WTC11 (cell line): Measurements from ENCODE around the gene IPCEF1. TPM values are rescaled to one million over a fixed set of nuclear protein-coding genes. Genes with fewer than 3 reads are reported as not detected.

Source experiments
- ATAC-seq: fragments of 200-7000 bp; cut with Tn5 transposase; 2 replicates; pipeline ENCODE4 v1.10.0; 2021; ENCODE audit warnings: mild to moderate bottlenecking, moderate library complexity
- CTCF ChIA-PET: fragments of 300-600 bp; sonication (Branson Sonifier 250); formaldehyde crosslinking; loops from one replicate; lab custom pipeline; 2021; ENCODE audit warnings: antibody characterized with exemption; lab: Charles Lee
- POLR2A ChIA-PET: fragments of 350-600 bp; sonication (Branson Sonifier 250); formaldehyde crosslinking; loops from one replicate; lab custom pipeline; 2021; ENCODE audit warnings: antibody characterized with exemption; lab: Charles Lee
- DNase-seq: peaks from one replicate; pipeline ENCODE4 v3.0.0; 2021; ENCODE audit warnings: low spot score
- H3K27ac Mint-ChIP-seq: 2 replicates; pipeline ENCODE4 v1.8.0; 2021; ENCODE audit warnings: mixed read lengths
- H3K27me3 Mint-ChIP-seq: 2 replicates; pipeline ENCODE4 v1.8.0; 2021; ENCODE audit warnings: low read depth, mild to moderate bottlenecking, moderate library complexity, mixed read lengths
- H3K36me3 Mint-ChIP-seq: 2 replicates; pipeline ENCODE4 v1.8.0; 2021; ENCODE audit warnings: mixed read lengths
- H3K4me1 Mint-ChIP-seq: 2 replicates; pipeline ENCODE4 v1.8.0; 2022; ENCODE audit warnings: mixed read lengths
- H3K4me3 Mint-ChIP-seq: 2 replicates; pipeline ENCODE4 v1.8.0; 2021; ENCODE audit warnings: mild to moderate bottlenecking, moderate library complexity, mixed read lengths
- H3K9me3 Mint-ChIP-seq: 2 replicates; pipeline ENCODE4 v1.8.0; 2021; ENCODE audit warnings: mixed read lengths
- ESRRA ChIP-seq: sonication (generic); formaldehyde crosslinking; IDR thresholded peaks from 2 replicates; pipeline ENCODE4 v1.8.1; 2022; ENCODE audit warnings: mild to moderate bottlenecking, missing genetic modification reagents, borderline replicate concordance
- FOXP1 ChIP-seq: sonication (generic); formaldehyde crosslinking; IDR thresholded peaks from 2 replicates; pipeline ENCODE4 v1.8.0; 2022; ENCODE audit warnings: missing genetic modification reagents, mild to moderate bottlenecking, moderate library complexity, borderline replicate concordance
- GRHL2 ChIP-seq: fragments of 250-450 bp; sonication (Bioruptor Pico); IDR thresholded peaks from 2 replicates; pipeline ENCODE4 v1.8.0; 2022; ENCODE audit warnings: mild to moderate bottlenecking, moderate library complexity; ENCODE audit not compliant: insufficient replicate concordance, severe bottlenecking
- IRF2 ChIP-seq: sonication (generic); formaldehyde crosslinking; IDR thresholded peaks from 2 replicates; pipeline ENCODE4 v1.8.0; 2022; ENCODE audit warnings: low read depth, missing genetic modification reagents, borderline replicate concordance
- MYBL2 ChIP-seq: sonication (generic); formaldehyde crosslinking; IDR thresholded peaks from 2 replicates; pipeline ENCODE4 v1.8.1; 2023; ENCODE audit warnings: mild to moderate bottlenecking, moderate library complexity, missing genetic modification reagents
- PRRX2 ChIP-seq: fragments of 250-450 bp; sonication (Bioruptor Pico); IDR thresholded peaks from 2 replicates; pipeline ENCODE4 v1.8.0; 2021; ENCODE audit warnings: mild to moderate bottlenecking
- RELA ChIP-seq: sonication (generic); formaldehyde crosslinking; IDR thresholded peaks from 2 replicates; pipeline ENCODE4 v1.8.1; 2022; ENCODE audit warnings: missing genetic modification reagents, mild to moderate bottlenecking, borderline replicate concordance
- SMAD4 ChIP-seq: sonication (generic); formaldehyde crosslinking; IDR thresholded peaks from 2 replicates; pipeline ENCODE4 v1.8.0; 2022; ENCODE audit warnings: mild to moderate bottlenecking, missing genetic modification reagents
- ZNF263 ChIP-seq: sonication (generic); formaldehyde crosslinking; IDR thresholded peaks from 2 replicates; pipeline ENCODE4 v1.8.1; 2022; ENCODE audit warnings: low read depth, mild to moderate bottlenecking, moderate library complexity, missing genetic modification reagents
- ZNF423 ChIP-seq: fragments of 250-450 bp; sonication (Bioruptor Pico); IDR thresholded peaks from 2 replicates; pipeline ENCODE4 v2.1.2; 2022; ENCODE audit warnings: mild to moderate bottlenecking, moderate library complexity
- total RNA-seq: library from RNA; stranded (reverse); gene quantifications from 3 replicates; pipeline ENCODE4 v1.2.3, GENCODE V29; 2021
- TF ChIP-seq, protein P1 (sequence below): sonication (generic); formaldehyde crosslinking; IDR thresholded peaks from 2 replicates; pipeline ENCODE4 v1.8.0; 2022; ENCODE audit warnings: mild to moderate bottlenecking, missing genetic modification reagents
- TF ChIP-seq, protein P2 (sequence below): fragments of 250-450 bp; sonication (Bioruptor Pico); IDR thresholded peaks from 2 replicates; pipeline ENCODE4 v2.1.2; 2022; ENCODE audit warnings: mild to moderate bottlenecking, moderate library complexity
- TF ChIP-seq, protein P3 (sequence below): fragments of 250-450 bp; sonication (Bioruptor Pico); IDR thresholded peaks from 2 replicates; pipeline ENCODE4 v1.9.0; 2021; ENCODE audit warnings: mild to moderate bottlenecking, borderline replicate concordance
- TF ChIP-seq, protein P4 (sequence below): sonication (generic); formaldehyde crosslinking; IDR thresholded peaks from 2 replicates; pipeline ENCODE4 v1.8.1; 2022; ENCODE audit warnings: mild to moderate bottlenecking, missing genetic modification reagents, moderate library complexity, borderline replicate concordance
- TF ChIP-seq, protein P5 (sequence below): sonication (generic); formaldehyde crosslinking; IDR thresholded peaks from 2 replicates; pipeline ENCODE4 v1.8.0; 2022; ENCODE audit warnings: mild to moderate bottlenecking, missing genetic modification reagents
- TF ChIP-seq, protein P6 (sequence below): sonication (generic); formaldehyde crosslinking; IDR thresholded peaks from 2 replicates; pipeline ENCODE4 v1.8.1; 2022; ENCODE audit warnings: low read depth, missing genetic modification reagents, borderline replicate concordance
- TF ChIP-seq, protein P7 (sequence below): sonication (generic); formaldehyde crosslinking; IDR thresholded peaks from 2 replicates; pipeline ENCODE4 v1.8.0; 2023; ENCODE audit warnings: missing genetic modification reagents
- TF ChIP-seq, protein P8 (sequence below): fragments of 250-450 bp; sonication (Bioruptor Pico); conservative IDR thresholded peaks from 2 replicates; pipeline ENCODE4 v1.9.0; 2021; ENCODE audit warnings: mild to moderate bottlenecking
- TF ChIP-seq, protein P9 (sequence below): sonication (generic); formaldehyde crosslinking; conservative IDR thresholded peaks from 2 replicates; pipeline ENCODE4 v1.8.1; 2022; ENCODE audit warnings: mild to moderate bottlenecking, missing genetic modification reagents
- TF ChIP-seq, protein P10 (sequence below): sonication (generic); formaldehyde crosslinking; IDR thresholded peaks from 2 replicates; pipeline ENCODE4 v1.8.0; 2022; ENCODE audit warnings: mild to moderate bottlenecking, missing genetic modification reagents

The IPCEF1 gene
- total RNA-seq, 1 experiment from 2014 or later = 1.3 TPM

DNA sequence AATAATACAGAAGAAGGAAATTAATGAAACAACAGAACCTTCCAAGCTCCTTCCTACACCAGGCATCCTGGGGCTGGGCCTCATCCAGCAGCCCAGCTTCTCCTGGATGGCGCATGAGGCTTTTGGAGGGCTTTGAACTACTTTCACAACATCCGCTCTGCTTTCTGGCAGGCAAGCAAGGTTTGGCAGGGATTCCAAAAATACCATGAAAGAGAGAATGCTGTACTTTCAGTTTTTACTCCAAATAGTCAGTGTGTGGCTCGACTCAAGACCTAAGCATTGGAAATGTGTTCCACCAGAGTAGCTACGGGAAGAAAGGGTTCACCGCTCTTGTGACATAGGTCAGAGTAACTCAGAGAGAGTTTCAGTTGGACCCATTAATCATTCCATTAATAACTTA lies 192.2 kb downstream of the IPCEF1 start (continued):
- TF ChIP-seq, protein P1, sequence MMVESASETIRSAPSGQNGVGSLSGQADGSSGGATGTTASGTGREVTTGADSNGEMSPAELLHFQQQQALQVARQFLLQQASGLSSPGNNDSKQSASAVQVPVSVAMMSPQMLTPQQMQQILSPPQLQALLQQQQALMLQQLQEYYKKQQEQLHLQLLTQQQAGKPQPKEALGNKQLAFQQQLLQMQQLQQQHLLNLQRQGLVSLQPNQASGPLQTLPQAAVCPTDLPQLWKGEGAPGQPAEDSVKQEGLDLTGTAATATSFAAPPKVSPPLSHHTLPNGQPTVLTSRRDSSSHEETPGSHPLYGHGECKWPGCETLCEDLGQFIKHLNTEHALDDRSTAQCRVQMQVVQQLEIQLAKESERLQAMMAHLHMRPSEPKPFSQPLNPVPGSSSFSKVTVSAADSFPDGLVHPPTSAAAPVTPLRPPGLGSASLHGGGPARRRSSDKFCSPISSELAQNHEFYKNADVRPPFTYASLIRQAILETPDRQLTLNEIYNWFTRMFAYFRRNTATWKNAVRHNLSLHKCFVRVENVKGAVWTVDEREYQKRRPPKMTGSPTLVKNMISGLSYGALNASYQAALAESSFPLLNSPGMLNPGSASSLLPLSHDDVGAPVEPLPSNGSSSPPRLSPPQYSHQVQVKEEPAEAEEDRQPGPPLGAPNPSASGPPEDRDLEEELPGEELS (CRISPR knock-in tag) = no peak
- TF ChIP-seq ZNF263 = no peak
- TF ChIP-seq, protein P2, sequence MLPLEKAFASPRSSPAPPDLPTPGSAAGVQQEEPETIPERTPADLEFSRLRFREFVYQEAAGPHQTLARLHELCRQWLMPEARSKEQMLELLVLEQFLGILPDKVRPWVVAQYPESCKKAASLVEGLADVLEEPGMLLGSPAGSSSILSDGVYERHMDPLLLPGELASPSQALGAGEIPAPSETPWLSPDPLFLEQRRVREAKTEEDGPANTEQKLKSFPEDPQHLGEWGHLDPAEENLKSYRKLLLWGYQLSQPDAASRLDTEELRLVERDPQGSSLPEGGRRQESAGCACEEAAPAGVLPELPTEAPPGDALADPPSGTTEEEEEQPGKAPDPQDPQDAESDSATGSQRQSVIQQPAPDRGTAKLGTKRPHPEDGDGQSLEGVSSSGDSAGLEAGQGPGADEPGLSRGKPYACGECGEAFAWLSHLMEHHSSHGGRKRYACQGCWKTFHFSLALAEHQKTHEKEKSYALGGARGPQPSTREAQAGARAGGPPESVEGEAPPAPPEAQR = no peak
- TF ChIP-seq, protein P3, sequence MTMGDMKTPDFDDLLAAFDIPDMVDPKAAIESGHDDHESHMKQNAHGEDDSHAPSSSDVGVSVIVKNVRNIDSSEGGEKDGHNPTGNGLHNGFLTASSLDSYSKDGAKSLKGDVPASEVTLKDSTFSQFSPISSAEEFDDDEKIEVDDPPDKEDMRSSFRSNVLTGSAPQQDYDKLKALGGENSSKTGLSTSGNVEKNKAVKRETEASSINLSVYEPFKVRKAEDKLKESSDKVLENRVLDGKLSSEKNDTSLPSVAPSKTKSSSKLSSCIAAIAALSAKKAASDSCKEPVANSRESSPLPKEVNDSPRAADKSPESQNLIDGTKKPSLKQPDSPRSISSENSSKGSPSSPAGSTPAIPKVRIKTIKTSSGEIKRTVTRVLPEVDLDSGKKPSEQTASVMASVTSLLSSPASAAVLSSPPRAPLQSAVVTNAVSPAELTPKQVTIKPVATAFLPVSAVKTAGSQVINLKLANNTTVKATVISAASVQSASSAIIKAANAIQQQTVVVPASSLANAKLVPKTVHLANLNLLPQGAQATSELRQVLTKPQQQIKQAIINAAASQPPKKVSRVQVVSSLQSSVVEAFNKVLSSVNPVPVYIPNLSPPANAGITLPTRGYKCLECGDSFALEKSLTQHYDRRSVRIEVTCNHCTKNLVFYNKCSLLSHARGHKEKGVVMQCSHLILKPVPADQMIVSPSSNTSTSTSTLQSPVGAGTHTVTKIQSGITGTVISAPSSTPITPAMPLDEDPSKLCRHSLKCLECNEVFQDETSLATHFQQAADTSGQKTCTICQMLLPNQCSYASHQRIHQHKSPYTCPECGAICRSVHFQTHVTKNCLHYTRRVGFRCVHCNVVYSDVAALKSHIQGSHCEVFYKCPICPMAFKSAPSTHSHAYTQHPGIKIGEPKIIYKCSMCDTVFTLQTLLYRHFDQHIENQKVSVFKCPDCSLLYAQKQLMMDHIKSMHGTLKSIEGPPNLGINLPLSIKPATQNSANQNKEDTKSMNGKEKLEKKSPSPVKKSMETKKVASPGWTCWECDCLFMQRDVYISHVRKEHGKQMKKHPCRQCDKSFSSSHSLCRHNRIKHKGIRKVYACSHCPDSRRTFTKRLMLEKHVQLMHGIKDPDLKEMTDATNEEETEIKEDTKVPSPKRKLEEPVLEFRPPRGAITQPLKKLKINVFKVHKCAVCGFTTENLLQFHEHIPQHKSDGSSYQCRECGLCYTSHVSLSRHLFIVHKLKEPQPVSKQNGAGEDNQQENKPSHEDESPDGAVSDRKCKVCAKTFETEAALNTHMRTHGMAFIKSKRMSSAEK (CRISPR knock-in tag) = no peak
- TF ChIP-seq PRRX2 (CRISPR knock-in tag) = no peak
- TF ChIP-seq, protein P4, sequence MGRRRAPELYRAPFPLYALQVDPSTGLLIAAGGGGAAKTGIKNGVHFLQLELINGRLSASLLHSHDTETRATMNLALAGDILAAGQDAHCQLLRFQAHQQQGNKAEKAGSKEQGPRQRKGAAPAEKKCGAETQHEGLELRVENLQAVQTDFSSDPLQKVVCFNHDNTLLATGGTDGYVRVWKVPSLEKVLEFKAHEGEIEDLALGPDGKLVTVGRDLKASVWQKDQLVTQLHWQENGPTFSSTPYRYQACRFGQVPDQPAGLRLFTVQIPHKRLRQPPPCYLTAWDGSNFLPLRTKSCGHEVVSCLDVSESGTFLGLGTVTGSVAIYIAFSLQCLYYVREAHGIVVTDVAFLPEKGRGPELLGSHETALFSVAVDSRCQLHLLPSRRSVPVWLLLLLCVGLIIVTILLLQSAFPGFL = no peak

DNA sequence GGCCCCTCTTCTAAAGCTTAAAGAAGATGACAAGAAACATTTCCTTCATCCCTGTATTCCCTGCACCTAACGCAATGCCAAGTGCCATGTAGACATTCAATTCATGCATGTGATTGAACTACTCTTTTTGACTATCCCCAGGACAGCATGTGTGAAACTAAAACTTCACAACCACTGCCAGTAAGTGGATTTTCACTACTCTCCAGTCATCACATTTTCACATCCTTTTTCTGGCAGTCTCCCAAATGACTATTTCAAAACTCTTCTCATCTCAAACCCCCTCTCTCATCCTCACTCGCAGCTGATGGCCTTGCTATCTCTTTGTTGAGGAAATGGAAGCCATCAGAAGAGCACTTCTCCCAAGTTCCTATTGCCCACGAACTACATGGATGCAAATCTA lies 194.9 kb downstream of the IPCEF1 start:
- TF ChIP-seq ESRRA (CRISPR knock-in tag) (no peak), ZNF263 (no peak), SMAD4 (CRISPR knock-in tag) (no peak), PRRX2 (CRISPR knock-in tag) (no peak), IRF2 (CRISPR knock-in tag) (no peak), MYBL2 (no peak), GRHL2 (CRISPR knock-in tag) (no peak), FOXP1 (no peak), RELA (CRISPR knock-in tag) (no peak), ZNF423 (no peak)
- TF ChIP-seq, protein P5, sequence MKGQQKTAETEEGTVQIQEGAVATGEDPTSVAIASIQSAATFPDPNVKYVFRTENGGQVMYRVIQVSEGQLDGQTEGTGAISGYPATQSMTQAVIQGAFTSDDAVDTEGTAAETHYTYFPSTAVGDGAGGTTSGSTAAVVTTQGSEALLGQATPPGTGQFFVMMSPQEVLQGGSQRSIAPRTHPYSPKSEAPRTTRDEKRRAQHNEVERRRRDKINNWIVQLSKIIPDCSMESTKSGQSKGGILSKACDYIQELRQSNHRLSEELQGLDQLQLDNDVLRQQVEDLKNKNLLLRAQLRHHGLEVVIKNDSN (CRISPR knock-in tag) = no peak
- TF ChIP-seq, protein P6, sequence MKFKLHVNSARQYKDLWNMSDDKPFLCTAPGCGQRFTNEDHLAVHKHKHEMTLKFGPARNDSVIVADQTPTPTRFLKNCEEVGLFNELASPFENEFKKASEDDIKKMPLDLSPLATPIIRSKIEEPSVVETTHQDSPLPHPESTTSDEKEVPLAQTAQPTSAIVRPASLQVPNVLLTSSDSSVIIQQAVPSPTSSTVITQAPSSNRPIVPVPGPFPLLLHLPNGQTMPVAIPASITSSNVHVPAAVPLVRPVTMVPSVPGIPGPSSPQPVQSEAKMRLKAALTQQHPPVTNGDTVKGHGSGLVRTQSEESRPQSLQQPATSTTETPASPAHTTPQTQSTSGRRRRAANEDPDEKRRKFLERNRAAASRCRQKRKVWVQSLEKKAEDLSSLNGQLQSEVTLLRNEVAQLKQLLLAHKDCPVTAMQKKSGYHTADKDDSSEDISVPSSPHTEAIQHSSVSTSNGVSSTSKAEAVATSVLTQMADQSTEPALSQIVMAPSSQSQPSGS (CRISPR knock-in tag) = no peak
- TF ChIP-seq, protein P7, sequence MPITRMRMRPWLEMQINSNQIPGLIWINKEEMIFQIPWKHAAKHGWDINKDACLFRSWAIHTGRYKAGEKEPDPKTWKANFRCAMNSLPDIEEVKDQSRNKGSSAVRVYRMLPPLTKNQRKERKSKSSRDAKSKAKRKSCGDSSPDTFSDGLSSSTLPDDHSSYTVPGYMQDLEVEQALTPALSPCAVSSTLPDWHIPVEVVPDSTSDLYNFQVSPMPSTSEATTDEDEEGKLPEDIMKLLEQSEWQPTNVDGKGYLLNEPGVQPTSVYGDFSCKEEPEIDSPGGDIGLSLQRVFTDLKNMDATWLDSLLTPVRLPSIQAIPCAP = no peak
- TF ChIP-seq, protein P8, sequence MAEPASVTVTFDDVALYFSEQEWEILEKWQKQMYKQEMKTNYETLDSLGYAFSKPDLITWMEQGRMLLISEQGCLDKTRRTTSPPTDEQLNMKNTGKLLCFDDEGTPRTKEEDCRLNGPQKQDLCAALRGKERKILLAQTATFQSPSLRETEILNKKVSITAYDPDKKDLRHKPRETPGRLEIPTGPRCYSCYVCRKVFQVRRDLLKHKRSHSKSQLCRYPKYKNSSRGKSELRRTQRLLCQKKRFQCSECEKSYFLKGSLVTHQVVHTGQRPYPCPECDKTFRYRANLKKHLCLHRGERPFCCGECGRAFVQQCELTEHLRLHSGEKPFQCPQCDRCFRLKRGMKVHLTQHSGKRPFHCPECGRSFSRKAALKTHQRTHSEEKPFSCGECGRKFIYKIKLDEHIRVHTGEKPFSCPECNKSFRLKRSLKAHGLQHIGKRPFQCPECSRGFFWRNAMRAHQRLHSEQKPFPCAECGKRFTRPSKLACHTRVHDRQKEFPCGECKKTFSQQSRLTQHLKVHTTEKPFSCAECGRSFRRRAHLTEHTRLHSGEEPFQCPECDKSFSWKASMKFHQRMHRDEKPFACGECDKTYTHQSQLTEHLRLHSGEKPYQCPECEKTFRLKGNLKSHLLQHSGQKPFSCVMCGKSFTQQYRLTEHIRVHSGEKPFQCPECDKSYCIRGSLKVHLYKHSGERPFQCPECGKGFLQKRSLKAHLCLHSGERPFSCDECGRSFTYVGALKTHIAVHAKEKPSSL (CRISPR knock-in tag) = no peak
- TF ChIP-seq, protein P9, sequence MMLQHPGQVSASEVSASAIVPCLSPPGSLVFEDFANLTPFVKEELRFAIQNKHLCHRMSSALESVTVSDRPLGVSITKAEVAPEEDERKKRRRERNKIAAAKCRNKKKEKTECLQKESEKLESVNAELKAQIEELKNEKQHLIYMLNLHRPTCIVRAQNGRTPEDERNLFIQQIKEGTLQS = no peak
- TF ChIP-seq, protein P10, sequence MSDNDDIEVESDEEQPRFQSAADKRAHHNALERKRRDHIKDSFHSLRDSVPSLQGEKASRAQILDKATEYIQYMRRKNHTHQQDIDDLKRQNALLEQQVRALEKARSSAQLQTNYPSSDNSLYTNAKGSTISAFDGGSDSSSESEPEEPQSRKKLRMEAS (CRISPR knock-in tag) = no peak
- TF ChIP-seq, all 79 proteins: peak for 0
- H3K9me3 Mint-ChIP-seq = peaks cover 17% of the 10 kb centered on the region

More for the DNA sequence above, 194.9 kb downstream of the IPCEF1 start:
- Mint-ChIP-seq H3K4me3 (no peak overlapping the region), H3K27me3 (no peaks in the 10 kb centered on the region), H3K36me3 (peaks cover 9% of the 10 kb centered on the region; the same call in 1 of the 2 replicates), H3K27ac (no peak overlapping the region), H3K4me1 (peaks cover 1% of the 10 kb centered on the region)
- ATAC-seq (no peak), DNase-seq (no peak)
- ChIA-PET POLR2A (no interaction called here), CTCF (no interaction called here)
